Measurements from ENCODE around the gene CCNJ.
A peak's percentile ranks its signal among the peaks of the same experiment; 100 is the strongest.
"Not testable (repeated sequence)": the region's sequence is repeated elsewhere in the genome, so short reads cannot be mapped to it uniquely, and the experiment has no call there.

Gene CCNJ, protein sequence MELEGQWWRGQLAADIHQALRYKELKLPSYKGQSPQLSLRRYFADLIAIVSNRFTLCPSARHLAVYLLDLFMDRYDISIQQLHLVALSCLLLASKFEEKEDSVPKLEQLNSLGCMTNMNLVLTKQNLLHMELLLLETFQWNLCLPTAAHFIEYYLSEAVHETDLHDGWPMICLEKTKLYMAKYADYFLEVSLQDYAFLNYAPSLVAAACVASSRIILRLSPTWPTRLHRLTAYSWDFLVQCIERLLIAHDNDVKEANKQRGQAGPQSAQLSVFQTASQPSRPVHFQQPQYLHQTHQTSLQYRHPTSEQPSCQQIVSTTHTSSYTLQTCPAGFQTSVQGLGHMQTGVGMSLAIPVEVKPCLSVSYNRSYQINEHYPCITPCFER

DNA sequence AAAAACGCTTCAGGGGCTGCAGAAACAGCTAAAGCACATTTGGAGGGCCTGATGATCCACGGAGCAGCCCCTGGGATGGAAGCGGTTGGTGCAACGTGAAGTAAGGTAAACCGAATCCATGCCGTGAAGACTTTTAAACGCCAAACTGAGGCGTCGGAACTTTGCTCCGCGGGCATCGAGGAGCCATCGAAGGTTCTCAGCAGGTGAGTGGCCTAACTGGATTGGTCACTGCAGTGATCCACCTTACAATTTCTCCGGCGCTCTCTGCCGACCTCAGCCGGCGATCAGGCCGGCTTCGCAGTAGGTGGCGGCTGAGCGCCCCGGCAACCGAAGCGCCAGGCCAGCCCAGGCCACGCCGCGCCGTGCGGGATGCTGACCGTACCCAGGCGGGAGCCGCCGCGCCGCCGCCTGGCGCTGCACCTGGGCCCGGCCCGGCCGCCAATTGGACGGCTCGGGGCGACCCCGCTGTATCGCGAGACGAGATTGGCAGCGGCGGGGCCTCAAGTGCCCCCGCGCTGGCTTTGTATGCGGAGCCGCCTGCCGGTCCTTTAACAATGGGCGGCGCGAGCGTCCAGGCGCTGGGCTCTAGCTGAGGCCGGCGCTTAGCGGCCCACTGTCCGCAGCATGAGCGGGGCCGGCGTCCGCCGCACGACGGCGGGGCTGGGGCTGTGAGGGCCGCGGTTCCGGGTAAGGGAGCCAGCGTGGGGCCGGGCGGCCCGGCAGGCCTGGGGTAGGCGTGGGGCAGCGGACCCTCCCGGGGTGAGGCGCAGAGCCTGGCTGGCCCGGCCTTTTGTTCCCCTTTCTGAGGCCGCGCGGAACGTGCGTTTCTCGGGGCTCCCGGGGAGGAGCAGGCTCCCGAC, at the start of gene CCNJ:
CCNJ (plus strand) TSS at position 551 of the 860 bp plus-strand sequence. CDS start 811 bp downstream, outside the sequence.
- H3K27ac ChIP-seq (ENCODE audit: low read depth, low read length), result peak within 1 kb of the TSS; percentile 79
- H3K4me1 ChIP-seq (ENCODE audit: insufficient read depth, low read length), result peaks cover 13% of the 10 kb centered on the region
- H3K4me3 ChIP-seq (ENCODE audit: low read depth in 1 of 2, low read length in 2 of 2), result peak within 1 kb of the TSS; percentile 71 to 72

DNA sequence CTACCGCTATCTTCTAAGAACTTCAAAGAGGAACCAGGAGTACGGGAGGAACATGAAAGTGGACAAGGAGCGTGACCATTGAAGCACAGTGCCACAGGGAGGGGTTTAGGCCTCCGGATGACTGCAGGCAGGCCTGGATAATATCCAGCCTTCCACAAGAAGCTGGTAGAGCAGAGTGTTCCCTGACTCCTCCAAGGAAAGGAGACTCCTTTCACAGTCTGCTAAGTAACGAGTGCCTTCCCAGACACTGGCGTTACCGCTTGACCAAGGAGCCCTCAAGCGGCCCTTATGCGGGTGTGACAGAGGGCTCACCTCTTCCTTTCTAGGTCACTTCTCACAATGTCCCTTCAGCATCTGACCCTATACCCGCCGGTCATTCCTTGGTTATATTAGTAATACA, 49.0 kb upstream of the CCNJ start:
- not testable (repeated sequence) for H3K27me3 ChIP-seq (ENCODE audit: control insufficient read depth in 1 of 2, insufficient read depth in 2 of 2, low read length in 2 of 2); H3K4me1 ChIP-seq (ENCODE audit: insufficient read depth, low read length)

More for the DNA sequence above, at the start of gene CCNJ:
- Histone ChIP-seq H3K27me3 (ENCODE audit: control insufficient read depth in 1 of 2, insufficient read depth in 2 of 2, low read length in 2 of 2) (no peaks in the 10 kb centered on the region), H3K9me3 (ENCODE audit: low read length) (no peaks in the 10 kb centered on the region), H3K9ac (ENCODE audit: low read length) (peak within 1 kb of the TSS; percentile 59), H3K36me3 (ENCODE audit: insufficient read depth, low read length) (no peaks in the 10 kb centered on the region)

DNA sequence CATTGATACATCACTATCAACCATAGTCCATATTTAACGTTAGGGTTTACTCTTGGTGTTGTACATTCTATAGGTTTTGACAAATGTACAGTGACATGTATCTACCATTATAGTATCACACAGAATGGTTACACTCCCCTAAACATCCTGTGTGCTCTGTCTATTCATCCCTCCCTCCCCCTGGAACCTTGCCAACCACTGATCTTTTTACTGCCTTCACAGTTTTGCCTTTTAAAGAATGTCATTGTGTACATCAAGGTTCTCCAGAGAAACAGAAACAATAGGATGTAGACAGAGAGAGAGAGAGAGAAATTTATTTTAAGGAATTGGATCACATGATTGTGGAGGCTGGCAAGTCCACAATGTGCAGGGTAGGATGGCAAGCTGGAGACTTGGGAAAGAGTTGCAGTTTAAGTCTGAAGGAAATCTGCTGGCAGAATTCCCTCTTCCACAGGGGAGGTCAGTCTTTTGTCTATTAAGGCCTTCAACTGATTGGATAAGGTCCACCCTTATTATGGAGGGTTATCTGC, 45.1 kb upstream of the CCNJ start:
- H3K4me3 ChIP-seq (ENCODE audit: low read depth in 1 of 2, low read length in 2 of 2), result no peak overlapping the region
- no peaks in the 10 kb centered on the region for H3K36me3 ChIP-seq (ENCODE audit: insufficient read depth, low read length)
- no peak overlapping the region for H3K9ac ChIP-seq (ENCODE audit: low read length)
- H3K9me3 ChIP-seq (ENCODE audit: low read length), result no peaks in the 10 kb centered on the region
- H3K27ac ChIP-seq (ENCODE audit: low read depth, low read length), result no peak overlapping the region
- H3K4me1 ChIP-seq (ENCODE audit: insufficient read depth, low read length), result no peaks in the 10 kb centered on the region
- H3K27me3 ChIP-seq (ENCODE audit: control insufficient read depth in 1 of 2, insufficient read depth in 2 of 2, low read length in 2 of 2), result no peaks in the 10 kb centered on the region

More for the DNA sequence above, 49.0 kb upstream of the CCNJ start:
- not testable (repeated sequence) for H3K27ac ChIP-seq (ENCODE audit: low read depth, low read length); H3K9me3 ChIP-seq (ENCODE audit: low read length); H3K4me3 ChIP-seq (ENCODE audit: low read depth in 1 of 2, low read length in 2 of 2); H3K36me3 ChIP-seq (ENCODE audit: insufficient read depth, low read length); H3K9ac ChIP-seq (ENCODE audit: low read length)

DNA sequence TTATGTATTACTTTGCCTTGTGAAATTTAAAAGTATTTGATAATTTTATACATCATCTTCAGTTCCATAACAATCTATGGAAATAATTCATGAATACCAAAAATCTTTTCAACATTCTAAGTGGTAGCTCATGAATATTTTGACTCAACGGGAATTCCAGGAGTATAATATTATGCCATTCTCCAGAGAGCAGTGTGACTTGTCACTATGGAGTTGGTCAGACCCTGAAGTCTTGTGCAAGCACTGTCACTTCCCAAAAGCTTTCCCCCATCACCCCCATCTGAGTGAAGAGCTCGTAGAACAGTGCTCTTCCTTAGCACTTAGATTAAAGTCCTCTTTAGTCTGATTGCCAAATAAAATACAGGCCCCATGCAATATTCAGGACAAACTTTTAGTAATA, 29.4 kb upstream of the CCNJ start:
- H3K4me3 ChIP-seq (ENCODE audit: low read depth in 1 of 2, low read length in 2 of 2), result no peak overlapping the region
- no peak overlapping the region for H3K9ac ChIP-seq (ENCODE audit: low read length)
- H3K36me3 ChIP-seq (ENCODE audit: insufficient read depth, low read length), result no peaks in the 10 kb centered on the region
- no peaks in the 10 kb centered on the region for H3K27me3 ChIP-seq (ENCODE audit: control insufficient read depth in 1 of 2, insufficient read depth in 2 of 2, low read length in 2 of 2)
- peaks cover 8% of the 10 kb centered on the region for H3K4me1 ChIP-seq (ENCODE audit: insufficient read depth, low read length)
- H3K27ac ChIP-seq (ENCODE audit: low read depth, low read length), result no peak overlapping the region
- no peaks in the 10 kb centered on the region for H3K9me3 ChIP-seq (ENCODE audit: low read length)

DNA sequence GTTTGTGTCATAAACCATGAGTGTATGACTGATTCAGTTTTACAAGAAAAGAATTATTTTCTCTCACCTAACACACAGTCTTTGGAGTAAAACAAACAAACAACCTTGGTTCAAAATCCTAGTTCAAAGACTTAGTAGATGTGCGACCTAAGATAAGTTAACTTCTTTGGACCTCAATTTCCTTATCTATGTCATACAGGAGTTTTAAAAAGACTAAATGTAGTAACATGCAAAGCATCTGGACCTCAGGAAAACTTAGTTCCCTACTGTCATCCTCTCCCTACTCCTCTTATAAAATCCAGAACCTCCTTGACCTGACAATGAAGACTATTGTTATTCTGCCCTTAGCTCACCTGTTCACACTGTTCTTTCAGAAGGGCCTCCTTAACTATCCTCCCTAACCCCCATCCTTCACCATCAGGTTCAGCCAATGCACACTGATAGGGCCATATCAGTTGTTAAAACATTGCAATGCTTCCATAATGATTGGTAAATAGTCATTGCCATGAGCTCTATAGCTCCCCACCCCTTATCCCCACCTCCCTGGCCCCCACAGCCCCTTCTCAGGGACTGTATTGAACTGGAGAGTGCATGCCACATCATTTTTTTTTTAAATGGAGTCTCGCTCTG, 28.8 kb upstream of the CCNJ start:
- Histone ChIP-seq H3K9me3 (ENCODE audit: low read length) (no peaks in the 10 kb centered on the region), H3K4me1 (ENCODE audit: insufficient read depth, low read length) (peaks cover 8% of the 10 kb centered on the region), H3K36me3 (ENCODE audit: insufficient read depth, low read length) (no peaks in the 10 kb centered on the region), H3K27me3 (ENCODE audit: control insufficient read depth in 1 of 2, insufficient read depth in 2 of 2, low read length in 2 of 2) (no peaks in the 10 kb centered on the region), H3K9ac (ENCODE audit: low read length) (no peak overlapping the region), H3K27ac (ENCODE audit: low read depth, low read length) (no peak overlapping the region), H3K4me3 (ENCODE audit: low read depth in 1 of 2, low read length in 2 of 2) (no peak overlapping the region)

DNA sequence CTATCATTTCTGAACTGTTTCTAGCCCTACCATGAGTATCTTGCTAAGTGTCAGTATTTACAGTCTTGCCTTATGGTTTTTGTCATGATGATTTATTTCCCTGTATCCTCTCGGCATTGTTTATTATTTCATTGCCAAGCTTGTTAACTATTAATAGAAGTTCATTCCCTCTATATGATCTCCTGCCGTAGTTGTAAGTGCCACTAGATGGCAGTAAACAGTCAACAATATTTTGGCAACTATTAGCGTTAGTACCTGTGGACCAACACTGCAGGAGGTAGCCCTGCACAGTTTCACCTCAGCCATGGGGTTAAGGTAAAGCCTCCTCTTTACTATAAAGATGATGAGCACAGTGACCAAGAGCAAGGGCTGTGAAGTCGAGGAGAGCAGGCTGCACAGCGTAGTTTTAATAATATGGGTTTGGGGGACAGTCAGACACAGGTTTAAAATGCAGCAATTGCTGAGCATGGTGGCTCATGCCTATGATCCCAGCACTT, 26.1 kb upstream of the CCNJ start:
- Histone ChIP-seq H3K36me3 (ENCODE audit: insufficient read depth, low read length) (no peaks in the 10 kb centered on the region), H3K27me3 (ENCODE audit: control insufficient read depth in 1 of 2, insufficient read depth in 2 of 2, low read length in 2 of 2) (no peaks in the 10 kb centered on the region), H3K4me3 (ENCODE audit: low read depth in 1 of 2, low read length in 2 of 2) (no peak overlapping the region), H3K9ac (ENCODE audit: low read length) (peak overlapping the region; percentile 16), H3K9me3 (ENCODE audit: low read length) (no peaks in the 10 kb centered on the region), H3K27ac (ENCODE audit: low read depth, low read length) (no peak overlapping the region), H3K4me1 (ENCODE audit: insufficient read depth, low read length) (peaks cover 10% of the 10 kb centered on the region)

DNA sequence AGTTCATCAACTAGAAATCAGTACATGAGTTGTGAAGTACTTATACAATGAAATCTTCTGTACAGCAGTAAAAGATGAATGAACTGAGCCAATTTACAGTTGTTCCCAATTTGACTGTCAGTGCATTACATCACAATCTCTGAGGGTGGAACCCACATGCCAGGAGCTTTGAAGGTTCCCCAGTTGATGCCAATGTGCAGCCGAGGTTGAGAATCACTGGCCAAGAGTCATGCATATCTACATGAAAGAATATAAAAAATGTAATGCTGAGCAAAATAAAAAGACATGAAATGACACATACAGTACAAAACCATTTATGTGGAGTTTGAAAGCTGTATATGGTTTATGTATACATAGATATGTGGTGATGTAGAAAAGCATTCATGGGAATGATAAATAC, 22.1 kb upstream of the CCNJ start:
- no peak overlapping the region for H3K9ac ChIP-seq (ENCODE audit: low read length)
- no peaks in the 10 kb centered on the region for H3K27me3 ChIP-seq (ENCODE audit: control insufficient read depth in 1 of 2, insufficient read depth in 2 of 2, low read length in 2 of 2)
- no peak overlapping the region for H3K4me3 ChIP-seq (ENCODE audit: low read depth in 1 of 2, low read length in 2 of 2)
- no peak overlapping the region for H3K27ac ChIP-seq (ENCODE audit: low read depth, low read length)
- no peaks in the 10 kb centered on the region for H3K9me3 ChIP-seq (ENCODE audit: low read length)
- H3K4me1 ChIP-seq (ENCODE audit: insufficient read depth, low read length), result peaks cover 26% of the 10 kb centered on the region
- H3K36me3 ChIP-seq (ENCODE audit: insufficient read depth, low read length), result no peaks in the 10 kb centered on the region

DNA sequence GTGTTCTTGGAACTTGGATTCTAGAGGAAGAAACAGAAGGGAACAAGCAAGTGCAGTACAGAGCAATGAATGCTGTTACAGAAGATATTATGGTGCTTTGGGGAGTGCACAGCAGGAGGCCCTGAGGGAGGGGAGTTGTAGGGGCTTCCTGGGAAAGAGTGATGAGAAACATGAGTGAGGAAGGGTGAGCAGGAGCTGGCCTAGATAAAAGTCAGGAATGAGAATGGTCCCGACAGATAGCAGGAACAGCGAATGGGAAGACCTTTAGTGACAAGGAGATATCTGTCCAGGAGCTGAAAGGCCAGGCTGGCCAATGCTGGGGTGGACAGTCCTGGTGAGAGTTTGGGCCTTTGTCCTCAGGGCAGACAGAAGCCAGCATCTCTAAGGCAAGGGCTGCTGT, 20.6 kb upstream of the CCNJ start:
- Histone ChIP-seq H3K4me3 (ENCODE audit: low read depth in 1 of 2, low read length in 2 of 2) (no peak overlapping the region), H3K4me1 (ENCODE audit: insufficient read depth, low read length) (peaks cover 18% of the 10 kb centered on the region), H3K9ac (ENCODE audit: low read length) (no peak overlapping the region), H3K27ac (ENCODE audit: low read depth, low read length) (peak overlapping the region; percentile 1), H3K36me3 (ENCODE audit: insufficient read depth, low read length) (no peaks in the 10 kb centered on the region), H3K27me3 (ENCODE audit: control insufficient read depth in 1 of 2, insufficient read depth in 2 of 2, low read length in 2 of 2) (no peaks in the 10 kb centered on the region), H3K9me3 (ENCODE audit: low read length) (no peaks in the 10 kb centered on the region)

DNA sequence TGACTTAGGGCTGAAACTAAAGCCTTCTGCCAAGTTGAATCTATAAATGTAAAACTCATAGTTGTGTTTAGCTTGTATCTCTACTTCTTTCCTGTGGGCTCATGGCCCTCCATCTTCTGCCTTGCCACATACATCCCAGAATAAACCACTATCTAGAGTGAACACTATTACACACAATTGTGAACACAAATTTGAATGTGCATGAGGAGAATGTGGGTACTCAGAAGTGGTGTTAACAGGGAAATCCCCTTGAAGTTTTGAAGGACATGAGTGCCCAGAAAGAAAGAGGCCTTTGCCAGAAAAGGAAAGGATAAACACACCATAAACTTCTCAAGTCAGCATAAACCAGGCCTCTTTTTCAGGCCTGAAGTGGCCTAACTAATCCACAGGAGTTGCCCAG, 20.2 kb upstream of the CCNJ start:
- no peaks in the 10 kb centered on the region for H3K9me3 ChIP-seq (ENCODE audit: low read length)
- no peak overlapping the region for H3K4me3 ChIP-seq (ENCODE audit: low read depth in 1 of 2, low read length in 2 of 2)
- peak overlapping the region; percentile 1 for H3K27ac ChIP-seq (ENCODE audit: low read depth, low read length)
- H3K36me3 ChIP-seq (ENCODE audit: insufficient read depth, low read length), result no peaks in the 10 kb centered on the region
- H3K9ac ChIP-seq (ENCODE audit: low read length), result no peak overlapping the region
- no peaks in the 10 kb centered on the region for H3K27me3 ChIP-seq (ENCODE audit: control insufficient read depth in 1 of 2, insufficient read depth in 2 of 2, low read length in 2 of 2)
- peaks cover 18% of the 10 kb centered on the region for H3K4me1 ChIP-seq (ENCODE audit: insufficient read depth, low read length)

DNA sequence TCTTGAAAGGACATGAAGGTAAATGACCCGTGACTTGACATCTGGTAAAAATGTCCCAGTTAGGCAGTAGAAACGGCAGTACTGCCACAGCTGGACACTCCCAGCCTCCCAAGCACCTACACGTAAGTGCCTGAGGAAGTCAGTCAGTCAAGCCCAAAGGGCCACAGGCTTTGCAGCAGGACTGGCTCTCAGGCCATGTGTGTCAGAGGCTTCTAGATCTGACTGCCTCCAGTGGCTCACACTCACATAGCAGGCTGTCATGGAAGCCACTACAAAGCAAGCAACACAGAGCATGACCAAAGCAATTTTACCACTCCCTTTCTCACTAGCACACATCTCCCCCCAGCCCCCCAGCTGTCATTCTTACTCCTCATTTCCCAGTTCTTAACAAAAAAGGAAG, 17.8 kb upstream of the CCNJ start:
- H3K9me3 ChIP-seq (ENCODE audit: low read length), result no peaks in the 10 kb centered on the region

DNA sequence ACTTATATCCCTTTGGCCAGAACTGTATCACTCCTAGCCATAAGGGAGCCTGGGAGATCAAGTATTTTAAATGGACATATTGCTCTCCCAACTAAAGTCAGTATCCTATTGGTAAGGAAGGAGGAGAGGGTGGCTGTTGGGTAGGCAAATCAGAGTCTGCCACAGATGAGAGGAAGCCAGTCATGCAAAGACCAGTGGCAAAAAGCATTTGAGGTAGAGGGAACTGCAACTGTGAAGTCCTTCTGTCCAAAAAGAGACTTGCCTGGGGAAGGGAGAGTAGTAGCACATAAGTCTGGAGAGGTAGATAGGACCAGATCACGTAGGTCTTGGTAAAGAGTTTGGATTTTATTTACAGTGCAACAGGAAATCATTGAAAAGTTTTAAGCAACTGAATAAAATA, 8.8 kb upstream of the CCNJ start:
- Histone ChIP-seq H3K9me3 (ENCODE audit: low read length) (no peaks in the 10 kb centered on the region), H3K27ac (ENCODE audit: low read depth, low read length) (no peak overlapping the region), H3K9ac (ENCODE audit: low read length) (no peak overlapping the region), H3K4me3 (ENCODE audit: low read depth in 1 of 2, low read length in 2 of 2) (no peak overlapping the region), H3K27me3 (ENCODE audit: control insufficient read depth in 1 of 2, insufficient read depth in 2 of 2, low read length in 2 of 2) (no peaks in the 10 kb centered on the region), H3K36me3 (ENCODE audit: insufficient read depth, low read length) (no peaks in the 10 kb centered on the region), H3K4me1 (ENCODE audit: insufficient read depth, low read length) (no peaks in the 10 kb centered on the region)

More for the DNA sequence above, 17.8 kb upstream of the CCNJ start:
- Histone ChIP-seq H3K9ac (ENCODE audit: low read length) (no peak overlapping the region), H3K36me3 (ENCODE audit: insufficient read depth, low read length) (no peaks in the 10 kb centered on the region), H3K27ac (ENCODE audit: low read depth, low read length) (no peak overlapping the region), H3K4me1 (ENCODE audit: insufficient read depth, low read length) (peaks cover 18% of the 10 kb centered on the region), H3K4me3 (ENCODE audit: low read depth in 1 of 2, low read length in 2 of 2) (no peak overlapping the region), H3K27me3 (ENCODE audit: control insufficient read depth in 1 of 2, insufficient read depth in 2 of 2, low read length in 2 of 2) (no peaks in the 10 kb centered on the region)
